Sigmoid colon (tissue), 4 donors: ENCODE data around the gene AHNAK2.
"Not testable (repeated sequence)": the region's sequence is repeated elsewhere in the genome, so short reads cannot be mapped to it uniquely, and the experiment has no call there.

Experiments
- CTCF ChIP-seq, 4 experiments: fragments of 450-650 bp in 3 of 4; fragments of 200-600 bp in 1 of 4; IDR thresholded peaks; one replicate each; pipeline ENCODE4 v1.5.1; 2016 to 2019; ENCODE audit warnings: antibody characterized with exemption in 4 of 4, mild to moderate bottlenecking in 3 of 4, moderate library complexity in 2 of 4
- POLR2A ChIP-seq, 2 donors: fragments of 450-650 bp; IDR thresholded peaks; one replicate each; pipeline ENCODE4 v1.6.1; 2016; ENCODE audit warnings: antibody characterized with exemption in 2 of 2, mild to moderate bottlenecking in 2 of 2, moderate library complexity in 2 of 2
- POLR2AphosphoS5 ChIP-seq, 4 donors: sonication (generic); formaldehyde crosslinking; IDR thresholded peaks; one replicate each; pipeline ENCODE4 v1.6.1; 2017; ENCODE audit warnings: antibody characterized with exemption in 4 of 4

DNA sequence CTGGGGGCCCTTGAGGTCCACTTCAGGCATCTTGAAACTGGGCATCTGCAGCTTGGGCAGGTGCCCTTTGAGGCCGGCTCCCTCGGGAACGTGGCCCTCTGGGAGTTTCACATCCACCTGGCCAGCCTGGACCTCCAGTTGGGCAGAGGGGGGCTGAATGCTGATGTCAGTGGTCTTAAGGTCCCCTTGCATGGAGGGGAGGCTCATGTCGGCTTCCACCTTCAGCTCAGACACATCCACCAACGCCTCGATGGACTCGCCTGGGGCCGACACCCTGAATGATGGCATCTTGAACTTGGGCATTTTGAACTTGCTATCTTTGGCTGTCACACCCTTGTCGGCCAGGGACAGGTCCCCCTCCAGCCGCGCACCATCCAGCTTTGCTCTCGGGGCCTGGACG lies 31.0 kb downstream of the AHNAK2 start:
- TF ChIP-seq CTCF, POLR2AphosphoS5, POLR2A (IDR thresholded peaks at IDR 0.05): not testable (repeated sequence)
